ENCODE measurements around the gene KCNH4. TPM values are rescaled to one million over a fixed set of nuclear protein-coding genes. Genes with fewer than 3 reads are reported as not detected.

KCNH4 gene
- total and polyA plus RNA-seq, 2 of the 13 experiments (the other 11 are each of a cell fraction or from before 2014, with no cell fraction given), result 0.01 to 0.09 TPM

DNA sequence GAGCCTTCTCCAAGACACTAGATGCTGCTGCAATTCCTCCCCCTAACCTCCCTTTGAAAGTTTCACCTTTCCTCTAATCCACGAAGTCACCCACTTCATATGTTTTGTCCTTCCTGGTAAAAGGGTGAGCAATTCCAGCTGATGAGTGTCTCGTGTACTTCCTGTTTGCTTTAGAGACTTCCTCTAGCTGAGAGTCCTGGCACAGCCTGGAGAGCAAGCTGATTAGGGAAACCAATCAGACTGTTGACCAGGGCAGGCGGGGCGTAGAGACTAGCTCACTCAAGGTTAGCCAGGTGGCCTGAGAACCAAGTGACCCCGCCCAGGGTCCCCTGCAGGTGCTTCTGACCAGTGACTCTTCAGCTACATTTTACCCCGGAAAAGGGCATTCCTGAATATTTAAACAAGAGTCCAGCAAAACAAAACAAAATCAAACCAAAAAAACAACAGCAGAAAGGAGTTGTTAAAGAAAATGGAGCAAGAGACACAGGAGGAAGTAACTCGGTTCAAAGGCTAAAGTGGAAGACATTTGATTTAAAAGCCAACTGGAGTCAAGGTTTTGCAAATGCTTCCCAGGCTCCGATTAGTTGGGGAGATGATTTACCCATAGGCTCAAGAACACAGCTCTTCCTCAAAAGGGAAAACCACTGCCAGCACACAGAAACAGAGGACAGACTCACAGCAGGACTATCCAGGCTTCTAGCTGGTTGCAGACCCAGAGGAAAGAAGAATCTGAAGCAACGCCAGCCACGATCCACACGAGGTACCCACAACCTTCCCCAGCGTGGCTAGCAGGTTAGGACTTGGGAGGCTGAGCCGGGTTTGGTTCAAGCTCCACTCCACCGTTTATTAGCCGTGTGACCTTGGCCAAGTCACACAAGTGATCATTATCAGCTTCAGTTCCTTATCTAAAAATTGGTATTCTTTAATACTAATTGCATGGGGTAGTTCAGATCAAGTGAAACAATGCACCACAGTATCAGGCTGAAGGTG is 45.0 kb downstream of the KCNH4 start (continued):
- TF ChIP-seq NRL (CRISPR knock-in tag; IDR thresholded peaks at IDR 0.05; ENCODE audit: borderline replicate concordance) (no peak), ZNF501 (CRISPR knock-in tag; IDR thresholded peaks at IDR 0.05) (peak; percentile 23; the same call in 1 of the 2 replicates), CAMTA2 (CRISPR knock-in tag; IDR thresholded peaks at IDR 0.05; ENCODE audit: borderline replicate concordance) (no peak), NFIB (CRISPR knock-in tag; IDR thresholded peaks at IDR 0.05; ENCODE audit: borderline replicate concordance) (no peak), DR1 (CRISPR knock-in tag; IDR thresholded peaks at IDR 0.05) (no peak), SRSF9 (IDR thresholded peaks at IDR 0.05; ENCODE audit: borderline replicate concordance, insufficient read depth, low read depth, low read length, poor library complexity, severe bottlenecking) (no peak), U2AF2 (IDR thresholded peaks at IDR 0.05; ENCODE audit: low read depth, low read length) (no peak), NKX3-1 (CRISPR knock-in tag; IDR thresholded peaks at IDR 0.05) (no peak), HIVEP1 (CRISPR knock-in tag; IDR thresholded peaks at IDR 0.05) (no peak), ZNF547 (CRISPR knock-in tag; IDR thresholded peaks at IDR 0.05) (no peak), MIER3 (CRISPR knock-in tag; IDR thresholded peaks at IDR 0.05; ENCODE audit: borderline replicate concordance) (0 out of 2 replicates have a peak, but pooled peaks have one; percentile 32), GFI1 (CRISPR knock-in tag; IDR thresholded peaks at IDR 0.05; ENCODE audit: borderline replicate concordance) (peak; percentile 40; the same call in 1 of the 2 replicates), PTBP1 (IDR thresholded peaks at IDR 0.05; ENCODE audit: low read depth, low read length, poor library complexity, severe bottlenecking) (no peak), ZNF331 (CRISPR knock-in tag; IDR thresholded peaks at IDR 0.05) (peak; percentile 58; the same call in 1 of the 2 replicates), MAZ (IDR thresholded peaks at IDR 0.05; ENCODE audit: borderline replicate concordance, low read depth, low read length) (no peak), MAZ (CRISPR knock-in tag; IDR thresholded peaks at IDR 0.05; ENCODE audit: low read depth) (no peak), THYN1 (CRISPR knock-in tag; IDR thresholded peaks at IDR 0.05; ENCODE audit: borderline replicate concordance, low read depth) (no peak), TBP (CRISPR knock-in tag; IDR thresholded peaks at IDR 0.05) (no peak), ZMYM3 (CRISPR knock-in tag; IDR thresholded peaks at IDR 0.05) (no peak), ZNF747 (CRISPR knock-in tag; IDR thresholded peaks at IDR 0.05; ENCODE audit: borderline replicate concordance) (peak; percentile 67; the same call in 1 of the 2 replicates), NBN (conservative IDR thresholded peaks at IDR 0.05) (no peak), TRIM24 (CRISPR knock-in tag; IDR thresholded peaks at IDR 0.05) (no peak)
- TF ChIP-seq, protein P1, sequence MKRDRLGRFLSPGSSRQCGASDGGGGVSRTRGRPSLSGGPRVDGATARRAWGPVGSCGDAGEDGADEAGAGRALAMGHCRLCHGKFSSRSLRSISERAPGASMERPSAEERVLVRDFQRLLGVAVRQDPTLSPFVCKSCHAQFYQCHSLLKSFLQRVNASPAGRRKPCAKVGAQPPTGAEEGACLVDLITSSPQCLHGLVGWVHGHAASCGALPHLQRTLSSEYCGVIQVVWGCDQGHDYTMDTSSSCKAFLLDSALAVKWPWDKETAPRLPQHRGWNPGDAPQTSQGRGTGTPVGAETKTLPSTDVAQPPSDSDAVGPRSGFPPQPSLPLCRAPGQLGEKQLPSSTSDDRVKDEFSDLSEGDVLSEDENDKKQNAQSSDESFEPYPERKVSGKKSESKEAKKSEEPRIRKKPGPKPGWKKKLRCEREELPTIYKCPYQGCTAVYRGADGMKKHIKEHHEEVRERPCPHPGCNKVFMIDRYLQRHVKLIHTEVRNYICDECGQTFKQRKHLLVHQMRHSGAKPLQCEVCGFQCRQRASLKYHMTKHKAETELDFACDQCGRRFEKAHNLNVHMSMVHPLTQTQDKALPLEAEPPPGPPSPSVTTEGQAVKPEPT (CRISPR knock-in tag; IDR thresholded peaks at IDR 0.05; ENCODE audit: low read depth), result no peak
- TF ChIP-seq, protein P2, sequence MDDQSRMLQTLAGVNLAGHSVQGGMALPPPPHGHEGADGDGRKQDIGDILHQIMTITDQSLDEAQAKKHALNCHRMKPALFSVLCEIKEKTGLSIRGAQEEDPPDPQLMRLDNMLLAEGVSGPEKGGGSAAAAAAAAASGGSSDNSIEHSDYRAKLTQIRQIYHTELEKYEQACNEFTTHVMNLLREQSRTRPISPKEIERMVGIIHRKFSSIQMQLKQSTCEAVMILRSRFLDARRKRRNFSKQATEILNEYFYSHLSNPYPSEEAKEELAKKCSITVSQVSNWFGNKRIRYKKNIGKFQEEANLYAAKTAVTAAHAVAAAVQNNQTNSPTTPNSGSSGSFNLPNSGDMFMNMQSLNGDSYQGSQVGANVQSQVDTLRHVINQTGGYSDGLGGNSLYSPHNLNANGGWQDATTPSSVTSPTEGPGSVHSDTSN (CRISPR knock-in tag; IDR thresholded peaks at IDR 0.05; ENCODE audit: borderline replicate concordance), result no peak

Data from HepG2 (cell line).